Gastrocnemius medialis (tissue), 4 donors: ENCODE data around the gene GOLGA6L26. TPM values are rescaled to one million over a fixed set of nuclear protein-coding genes. Genes with fewer than 3 reads are reported as not detected.
A peak's percentile ranks its signal among the peaks of the same experiment; 100 is the strongest.
"Not testable (repeated sequence)": the region's sequence is repeated elsewhere in the genome, so short reads cannot be mapped to it uniquely, and the experiment has no call there.

ENCODE experiments used
- ATAC-seq, 2 donors: fragments of 150-250 bp; one replicate each; pipeline ENCODE4 v1.9.1; 2016
- DNase-seq, 2 donors: peaks; one replicate each; pipeline ENCODE4 v3.0.0-alpha.2; 2019
- H3K27ac ChIP-seq, 4 donors: fragments of 200-600 bp; sonication (generic); 1 replicate in 1 of 4; 2 replicates in 3 of 4; pipeline ENCODE4 v1.5.1; 2016 to 2018; ENCODE audit warnings: mild to moderate bottlenecking in 2 of 4, moderate library complexity in 1 of 4
- H3K27me3 ChIP-seq, 3 donors: fragments of 200-600 bp; sonication (generic) in 2 of 3; 1 replicate in 1 of 3; 2 replicates in 2 of 3; pipeline versions ENCODE4 v1.5.1 to v1.6.0; 2016 to 2019; ENCODE audit warnings: mild to moderate bottlenecking in 1 of 3, moderate library complexity in 1 of 3
- H3K36me3 ChIP-seq, 2 donors: fragments of 200-600 bp; sonication (generic) in 1 of 2; one replicate each; pipeline ENCODE4 v1.5.1; 2017 to 2018
- H3K4me1 ChIP-seq, 2 donors: fragments of 200-600 bp; sonication (generic) in 1 of 2; one replicate each; pipeline ENCODE4 v1.5.1; 2016 to 2017; ENCODE audit warnings: mild to moderate bottlenecking in 2 of 2
- H3K4me3 ChIP-seq, 4 donors: fragments of 200-600 bp; sonication (generic) in 3 of 4; 1 replicate in 1 of 4; 2 replicates in 3 of 4; pipeline ENCODE4 v1.5.1; 2016 to 2019; ENCODE audit warnings: mild to moderate bottlenecking in 2 of 4
- H3K9me3 ChIP-seq, 3 donors: fragments of 200-600 bp; sonication (generic) in 2 of 3; 1 replicate in 1 of 3; 2 replicates in 2 of 3; pipeline ENCODE4 v1.5.1; 2016 to 2019
- POLR2A ChIP-seq, 2 donors: fragments of 450-650 bp; IDR thresholded peaks; one replicate each; pipeline ENCODE4 v1.6.1; 2017; ENCODE audit warnings: antibody characterized with exemption in 2 of 2, mild to moderate bottlenecking in 2 of 2, moderate library complexity in 2 of 2
- in situ Hi-C, 4 donors: fragments of 200-750 bp; cut with MboI; loops; one replicate each; pipeline versions ENCODE4 v1.15.0 to v1.8.0; 2017; ENCODE audit warnings: low sequenced_read_pairs in 4 of 4
- intact Hi-C: fragments of 100-400 bp; cut with DNase I; formaldehyde crosslinking; loops from one replicate; pipeline ENCODE4 v1.15.1; 2023; ENCODE audit warnings: low total_unique reads
- total RNA-seq, 4 donors: library from RNA; depleted of rRNA; stranded (reverse); fragments of >200 nt; gene quantifications; one replicate each; pipeline versions ENCODE4 v1.1.0 to v1.2.3, GENCODE V29; 2016

GOLGA6L26 gene
- total RNA-seq, 4 donors from 2014 or later = not detected

DNA sequence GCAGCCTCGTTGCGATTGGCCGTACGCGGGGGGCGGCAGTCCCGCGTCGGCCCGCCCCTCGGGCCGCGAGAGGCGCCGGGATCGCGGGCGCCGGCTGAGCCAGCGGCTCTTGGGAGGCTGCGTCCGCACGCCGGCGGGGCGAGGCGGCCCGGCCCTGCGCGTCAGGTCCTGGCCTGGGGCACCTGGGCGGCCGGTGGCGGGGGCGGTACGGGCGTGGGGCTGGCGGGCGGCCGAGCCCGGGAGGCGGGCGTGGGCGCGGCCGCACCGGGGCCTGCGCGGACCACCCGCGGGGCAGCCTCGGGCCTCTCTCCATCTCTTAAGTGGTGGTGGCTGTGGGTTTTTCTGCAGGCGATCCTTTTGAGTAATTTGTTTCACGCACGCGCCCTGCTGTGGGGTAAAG lies 30.3 kb downstream of the GOLGA6L26 start:
- ATAC-seq, intact Hi-C loops, H3K9me3 ChIP-seq, H3K27me3 ChIP-seq, in situ Hi-C loops: not testable (repeated sequence)
- peak in 1 of 2 donors; percentile 49 for DNase-seq
- TF ChIP-seq POLR2A (IDR thresholded peaks at IDR 0.05) = peak; percentile 43 to 49
- Histone ChIP-seq H3K4me3 (peak overlapping the region; percentile 54 to 58 (median 56)), H3K4me1 (peaks cover 20 to 24% of the 10 kb centered on the region in 2 donors), H3K36me3 (peaks cover 0 to 15% of the 10 kb centered on the region in 2 donors), H3K27ac (peak overlapping the region; percentile 65 to 80 (median 74))

GRCh38 chr15:23303246-23303645 lies 30.8 kb downstream of the GOLGA6L26 start:
- H3K9me3 ChIP-seq, intact Hi-C loops, DNase-seq, ATAC-seq, in situ Hi-C loops, H3K27me3 ChIP-seq: not testable (repeated sequence)
- Histone ChIP-seq H3K4me1 (peaks cover 20 to 24% of the 10 kb centered on the region in 2 donors), H3K4me3 (peak overlapping the region in 2 of 4 donors; percentile 28 to 42), H3K36me3 (peaks cover 0 to 13% of the 10 kb centered on the region in 2 donors), H3K27ac (peak overlapping the region in 2 of 4 donors; percentile 54 to 64)

Other genes with a start within 250 kb of the GOLGA6L26 start
- gene GOLGA6L1, start 197.4 kb downstream of the GOLGA6L26 start, total RNA-seq = not detected
- gene GOLGA8S, start 20.6 kb upstream of the GOLGA6L26 start, total RNA-seq = under 1 TPM in 1 of 4 donors, not detected in 3; 0.20 TPM
- not detected for gene GOLGA6L2, start 113.0 kb upstream of the GOLGA6L26 start, total RNA-seq
- gene MKRN3, start 231.5 kb upstream of the GOLGA6L26 start, total RNA-seq = 1 to 10 TPM in 1 of 4 donors, under 1 TPM in 2, not detected in 1; 0.25 to 2.2 (median 0.29) TPM